Liver (tissue), 9 donors: ENCODE measurements around the gene TRIOBP. TPM values are rescaled to one million over a fixed set of nuclear protein-coding genes. Genes with fewer than 3 reads are reported as not detected.

Source experiments
- DNase-seq: peaks from one replicate; pipeline ENCODE4 v3.0.0-alpha.2; 2017; ENCODE audit warnings: low spot score
- H3K27ac ChIP-seq, 2 donors: one replicate each; pipeline ENCODE4 v1.7.0; 2013; ENCODE audit warnings: inconsistent platforms in 2 of 2, low read length in 2 of 2, control low read depth in 1 of 2, low read depth in 1 of 2, mild to moderate bottlenecking in 1 of 2
- H3K27me3 ChIP-seq, 4 donors: one replicate each; pipeline versions ENCODE4 v1.6.1 to v1.7.0; 2013; ENCODE audit warnings: low read length in 3 of 4, inconsistent platforms in 1 of 4, mild to moderate bottlenecking in 1 of 4, moderate library complexity in 1 of 4; ENCODE audit not compliant: control insufficient read depth in 4 of 4, insufficient read depth in 4 of 4
- H3K36me3 ChIP-seq, 4 donors: one replicate each; pipeline versions ENCODE4 v1.6.1 to v1.7.0; 2013; ENCODE audit warnings: low read length in 3 of 4, mild to moderate bottlenecking in 3 of 4, low read depth in 1 of 4, moderate library complexity in 1 of 4; ENCODE audit not compliant: control insufficient read depth in 4 of 4, insufficient read depth in 3 of 4
- H3K4me1 ChIP-seq, 4 donors: one replicate each; pipeline versions ENCODE4 v1.6.1 to v1.7.0; 2013; ENCODE audit warnings: low read length in 3 of 4, mild to moderate bottlenecking in 3 of 4, moderate library complexity in 1 of 4; ENCODE audit not compliant: control insufficient read depth in 4 of 4, insufficient read depth in 4 of 4
- H3K4me3 ChIP-seq, 3 donors: one replicate each; pipeline versions ENCODE4 v1.6.1 to v1.7.0; 2013; ENCODE audit warnings: low read length in 3 of 3, control low read depth in 1 of 3, low read depth in 1 of 3, mild to moderate bottlenecking in 1 of 3
- H3K9ac ChIP-seq, 2 donors: one replicate each; pipeline ENCODE4 v1.7.0; 2013; ENCODE audit warnings: low read length in 2 of 2, mild to moderate bottlenecking in 2 of 2, moderate library complexity in 2 of 2, control low read depth in 1 of 2, low read depth in 1 of 2
- H3K9me3 ChIP-seq, 4 donors: one replicate each; pipeline versions ENCODE4 v1.6.1 to v1.7.0; 2013; ENCODE audit warnings: low read length in 3 of 4; ENCODE audit not compliant: control insufficient read depth in 4 of 4
- FOXA1 ChIP-seq: IDR thresholded peaks from 2 replicates; pipeline ENCODE4 v1.6.1; 2016; ENCODE audit warnings: antibody characterized with exemption
- FOXA2 ChIP-seq: IDR thresholded peaks from 2 replicates; pipeline ENCODE4 v1.6.1; 2016; ENCODE audit warnings: antibody characterized with exemption
- HNF4A ChIP-seq, 2 donors: conservative IDR thresholded peaks; 2 replicates each; pipeline ENCODE4 v1.6.1; 2016; ENCODE audit warnings: antibody characterized with exemption in 2 of 2, mild to moderate bottlenecking in 2 of 2
- HNF4G ChIP-seq: IDR thresholded peaks from 2 replicates; pipeline ENCODE4 v1.6.1; 2016; ENCODE audit warnings: antibody characterized with exemption
- JUND ChIP-seq, 2 donors: IDR thresholded peaks; 2 replicates each; pipeline ENCODE4 v1.6.1; 2016; ENCODE audit warnings: antibody characterized with exemption in 2 of 2
- NR2F2 ChIP-seq: IDR thresholded peaks from 2 replicates; pipeline ENCODE4 v1.6.1; 2016; ENCODE audit warnings: antibody characterized with exemption
- RAD21 ChIP-seq, 2 donors: IDR thresholded peaks; 2 replicates each; pipeline ENCODE4 v1.6.1; 2016; ENCODE audit warnings: antibody characterized with exemption in 2 of 2, mild to moderate bottlenecking in 2 of 2
- REST ChIP-seq: IDR thresholded peaks from 2 replicates; pipeline ENCODE4 v1.6.1; 2016; ENCODE audit warnings: antibody characterized with exemption, mild to moderate bottlenecking
- RXRA ChIP-seq, 2 donors: IDR thresholded peaks; 2 replicates each; pipeline ENCODE4 v1.6.1; 2017 to 2018; ENCODE audit warnings: antibody characterized with exemption in 2 of 2, mild to moderate bottlenecking in 1 of 2
- SP1 ChIP-seq: IDR thresholded peaks from 2 replicates; pipeline ENCODE4 v1.6.1; 2018; ENCODE audit warnings: antibody characterized with exemption, mild to moderate bottlenecking
- TAF1 ChIP-seq: conservative IDR thresholded peaks from 2 replicates; pipeline ENCODE4 v1.6.1; 2016; ENCODE audit warnings: antibody characterized with exemption, mild to moderate bottlenecking
- WGBS: extraction: QIAGEN DNeasy Blood & Tissue Kit; methylation state at CpG from one replicate; pipeline ENCODE4 v1.1.7; 2013; 5-methylcytosine and 5-hydroxymethylcytosine counted together
- polyA plus RNA-seq, 2 donors: library from polyadenylated mRNA; stranded (reverse) in 1 of 2; unstranded in 1 of 2; fragments of 200-250 nt in 1 of 2; fragments of >200 nt in 1 of 2; fragmentation: Nextera tagmentation in 1 of 2; extraction: Ambion mirVana in 1 of 2; gene quantifications; one replicate each; pipeline versions ENCODE4 v1.2.1 to v1.2.3, GENCODE V29; 2013 to 2015
- total RNA-seq, 2 donors: library from RNA; depleted of rRNA; stranded (reverse); fragments of >200 nt; gene quantifications; one replicate each; pipeline ENCODE4 v1.2.3, GENCODE V29; 2014
- TF ChIP-seq, protein P1 (sequence below): IDR thresholded peaks from 2 replicates; pipeline ENCODE4 v1.6.1; 2016; ENCODE audit warnings: antibody characterized with exemption
- TF ChIP-seq, protein P2 (sequence below): fragments of 150-350 bp; IDR thresholded peaks from 2 replicates; pipeline ENCODE4 v1.5.1; 2017; ENCODE audit warnings: improper control_type of control experiment, low read depth, low read length; ENCODE audit not compliant: missing input control
- TF ChIP-seq, protein P3 (sequence below): IDR thresholded peaks from 2 replicates; pipeline ENCODE4 v1.6.1; 2016; ENCODE audit warnings: antibody characterized with exemption
- donor health status: healthy.
- donor health status: healthy.
- donor health status: healthy.
- donor health status: healthy.
- donor health status: healthy.

The TRIOBP gene
- total and polyA plus RNA-seq, 4 donors, result 4.8 to 41.1 (median 21.6) TPM

DNA sequence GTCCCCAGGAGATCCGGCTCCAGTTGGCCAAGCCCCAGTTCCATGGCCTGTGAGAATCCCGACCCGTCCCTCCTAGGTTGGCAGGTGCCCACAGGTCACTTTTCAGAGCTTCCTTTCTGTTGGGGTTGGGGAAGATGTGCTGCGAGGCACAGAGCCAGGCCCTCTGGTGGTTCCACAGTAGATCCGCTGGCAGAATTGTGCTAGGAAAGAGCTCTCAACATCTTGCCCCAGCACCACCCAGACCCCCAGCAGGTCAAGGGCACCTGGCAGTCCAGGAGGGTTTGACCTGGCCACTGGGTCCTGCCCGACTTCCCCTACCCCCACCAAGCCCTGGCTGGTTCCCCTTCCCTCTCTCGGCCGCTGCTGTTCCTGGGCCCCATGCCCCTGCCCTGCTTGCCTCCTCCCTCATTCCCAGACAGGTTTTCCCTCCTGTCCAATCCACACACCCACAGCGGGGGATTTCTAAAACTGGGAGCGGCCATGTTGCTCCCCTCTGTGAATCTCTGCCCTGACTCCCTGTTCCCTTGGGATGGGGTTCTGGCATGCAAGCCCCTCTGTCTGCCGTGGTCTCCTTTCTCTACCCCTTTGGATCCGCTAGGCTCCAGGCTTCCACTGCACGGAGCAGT, 84.7 kb downstream of the TRIOBP start:
- H3K36me3 ChIP-seq, result no peaks in the 10 kb centered on the region
- no peak overlapping the region for H3K27ac ChIP-seq
- no peak overlapping the region for H3K4me3 ChIP-seq
- peak; percentile 29 to 69 for TF ChIP-seq RAD21 (IDR thresholded peaks at IDR 0.05)
- TF ChIP-seq, protein P1, sequence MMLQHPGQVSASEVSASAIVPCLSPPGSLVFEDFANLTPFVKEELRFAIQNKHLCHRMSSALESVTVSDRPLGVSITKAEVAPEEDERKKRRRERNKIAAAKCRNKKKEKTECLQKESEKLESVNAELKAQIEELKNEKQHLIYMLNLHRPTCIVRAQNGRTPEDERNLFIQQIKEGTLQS, result no peak
- TF ChIP-seq REST, result no peak
- TF ChIP-seq, protein P2, sequence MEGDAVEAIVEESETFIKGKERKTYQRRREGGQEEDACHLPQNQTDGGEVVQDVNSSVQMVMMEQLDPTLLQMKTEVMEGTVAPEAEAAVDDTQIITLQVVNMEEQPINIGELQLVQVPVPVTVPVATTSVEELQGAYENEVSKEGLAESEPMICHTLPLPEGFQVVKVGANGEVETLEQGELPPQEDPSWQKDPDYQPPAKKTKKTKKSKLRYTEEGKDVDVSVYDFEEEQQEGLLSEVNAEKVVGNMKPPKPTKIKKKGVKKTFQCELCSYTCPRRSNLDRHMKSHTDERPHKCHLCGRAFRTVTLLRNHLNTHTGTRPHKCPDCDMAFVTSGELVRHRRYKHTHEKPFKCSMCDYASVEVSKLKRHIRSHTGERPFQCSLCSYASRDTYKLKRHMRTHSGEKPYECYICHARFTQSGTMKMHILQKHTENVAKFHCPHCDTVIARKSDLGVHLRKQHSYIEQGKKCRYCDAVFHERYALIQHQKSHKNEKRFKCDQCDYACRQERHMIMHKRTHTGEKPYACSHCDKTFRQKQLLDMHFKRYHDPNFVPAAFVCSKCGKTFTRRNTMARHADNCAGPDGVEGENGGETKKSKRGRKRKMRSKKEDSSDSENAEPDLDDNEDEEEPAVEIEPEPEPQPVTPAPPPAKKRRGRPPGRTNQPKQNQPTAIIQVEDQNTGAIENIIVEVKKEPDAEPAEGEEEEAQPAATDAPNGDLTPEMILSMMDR, result peak; percentile 34
- TF ChIP-seq SP1, result no peak
- no peak for TF ChIP-seq FOXA2
- no peak for TF ChIP-seq HNF4G
- no peak for TF ChIP-seq JUND (IDR thresholded peaks at IDR 0.05)
- TF ChIP-seq HNF4A (conservative IDR thresholded peaks at IDR 0.05), result no peak
- TF ChIP-seq, protein P3, sequence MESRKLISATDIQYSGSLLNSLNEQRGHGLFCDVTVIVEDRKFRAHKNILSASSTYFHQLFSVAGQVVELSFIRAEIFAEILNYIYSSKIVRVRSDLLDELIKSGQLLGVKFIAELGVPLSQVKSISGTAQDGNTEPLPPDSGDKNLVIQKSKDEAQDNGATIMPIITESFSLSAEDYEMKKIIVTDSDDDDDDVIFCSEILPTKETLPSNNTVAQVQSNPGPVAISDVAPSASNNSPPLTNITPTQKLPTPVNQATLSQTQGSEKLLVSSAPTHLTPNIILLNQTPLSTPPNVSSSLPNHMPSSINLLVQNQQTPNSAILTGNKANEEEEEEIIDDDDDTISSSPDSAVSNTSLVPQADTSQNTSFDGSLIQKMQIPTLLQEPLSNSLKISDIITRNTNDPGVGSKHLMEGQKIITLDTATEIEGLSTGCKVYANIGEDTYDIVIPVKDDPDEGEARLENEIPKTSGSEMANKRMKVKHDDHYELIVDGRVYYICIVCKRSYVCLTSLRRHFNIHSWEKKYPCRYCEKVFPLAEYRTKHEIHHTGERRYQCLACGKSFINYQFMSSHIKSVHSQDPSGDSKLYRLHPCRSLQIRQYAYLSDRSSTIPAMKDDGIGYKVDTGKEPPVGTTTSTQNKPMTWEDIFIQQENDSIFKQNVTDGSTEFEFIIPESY, result no peak
- no peak for TF ChIP-seq TAF1
- no peak for TF ChIP-seq FOXA1
- TF ChIP-seq NR2F2, result no peak
- WGBS, result 58% methylated on average over 13 of the region's 13 CpGs
- no peak for DNase-seq
- H3K9me3 ChIP-seq, result no peaks in the 10 kb centered on the region
- H3K27me3 ChIP-seq, result no peaks in the 10 kb centered on the region
- H3K9ac ChIP-seq, result no peak overlapping the region
- H3K4me1 ChIP-seq, result peaks cover 4 to 14% (median 6%) of the 10 kb centered on the region in 4 donors

DNA sequence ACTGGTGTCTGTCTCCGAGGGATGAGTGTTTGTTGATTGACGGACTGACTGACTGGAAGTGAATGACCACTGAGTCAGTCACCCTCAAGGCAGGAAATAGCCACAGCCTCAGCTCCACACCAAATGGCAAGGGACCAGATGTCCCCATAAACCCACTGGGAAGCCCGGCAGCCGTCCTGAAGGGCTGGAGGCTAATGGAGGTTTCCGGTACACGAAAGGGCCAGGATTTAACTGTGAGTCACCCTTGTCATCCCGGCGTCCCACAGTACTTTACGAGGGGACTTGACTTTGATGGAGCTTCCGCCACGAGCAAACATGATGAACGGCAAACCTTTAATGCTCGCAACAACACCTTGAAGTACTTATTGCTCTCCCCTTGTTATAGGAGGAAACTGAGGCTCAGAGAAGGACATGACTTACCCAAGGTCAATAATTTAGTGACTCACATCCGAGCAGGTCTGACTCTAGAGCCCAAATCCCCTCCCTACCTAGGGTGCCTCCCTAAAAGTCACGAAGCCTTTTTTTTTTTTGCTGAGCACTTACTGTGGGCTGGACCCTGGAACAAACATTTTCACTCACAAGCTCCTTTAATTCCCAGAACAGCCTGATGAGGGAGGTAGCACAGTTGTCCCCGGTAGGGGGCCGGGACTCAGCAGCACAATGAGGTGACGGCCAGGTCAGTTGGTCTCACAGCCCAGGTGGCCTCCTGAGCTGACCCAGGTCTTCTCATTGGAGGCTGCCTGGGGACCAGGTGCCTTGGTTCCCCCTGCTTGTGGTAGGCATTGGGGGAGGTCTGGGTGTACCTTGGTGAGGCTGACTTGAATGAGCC, 85.7 kb downstream of the TRIOBP start:
- 84% methylated on average over 18 of the region's 18 CpGs for WGBS
- Histone ChIP-seq H3K9me3 (no peaks in the 10 kb centered on the region), H3K27ac (no peak overlapping the region), H3K4me3 (no peak overlapping the region), H3K4me1 (peaks cover 0 to 6% (median 3%) of the 10 kb centered on the region in 4 donors), H3K27me3 (no peaks in the 10 kb centered on the region), H3K36me3 (no peaks in the 10 kb centered on the region), H3K9ac (no peak overlapping the region)
- no peak for TF ChIP-seq HNF4G
- peak; percentile 79 for TF ChIP-seq RXRA (IDR thresholded peaks at IDR 0.05)
- DNase-seq, result no peak
